ENCODE data around the gene DIAPH2.

The DIAPH2 gene

GRCh38 chrX:97168646-97169045 is 484.0 kb downstream of the DIAPH2 start:
- TF ChIP-seq, protein P1, sequence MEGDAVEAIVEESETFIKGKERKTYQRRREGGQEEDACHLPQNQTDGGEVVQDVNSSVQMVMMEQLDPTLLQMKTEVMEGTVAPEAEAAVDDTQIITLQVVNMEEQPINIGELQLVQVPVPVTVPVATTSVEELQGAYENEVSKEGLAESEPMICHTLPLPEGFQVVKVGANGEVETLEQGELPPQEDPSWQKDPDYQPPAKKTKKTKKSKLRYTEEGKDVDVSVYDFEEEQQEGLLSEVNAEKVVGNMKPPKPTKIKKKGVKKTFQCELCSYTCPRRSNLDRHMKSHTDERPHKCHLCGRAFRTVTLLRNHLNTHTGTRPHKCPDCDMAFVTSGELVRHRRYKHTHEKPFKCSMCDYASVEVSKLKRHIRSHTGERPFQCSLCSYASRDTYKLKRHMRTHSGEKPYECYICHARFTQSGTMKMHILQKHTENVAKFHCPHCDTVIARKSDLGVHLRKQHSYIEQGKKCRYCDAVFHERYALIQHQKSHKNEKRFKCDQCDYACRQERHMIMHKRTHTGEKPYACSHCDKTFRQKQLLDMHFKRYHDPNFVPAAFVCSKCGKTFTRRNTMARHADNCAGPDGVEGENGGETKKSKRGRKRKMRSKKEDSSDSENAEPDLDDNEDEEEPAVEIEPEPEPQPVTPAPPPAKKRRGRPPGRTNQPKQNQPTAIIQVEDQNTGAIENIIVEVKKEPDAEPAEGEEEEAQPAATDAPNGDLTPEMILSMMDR (IDR thresholded peaks at IDR 0.05; ENCODE audit: low read depth, low read length, missing control alignments), result no peak
- H3K4me3 ChIP-seq (replicated peaks; ENCODE audit: low read depth, low read length), result no peak overlapping the region
- no peak for DNase-seq (ENCODE audit: extremely low read depth, low read depth)

DNA sequence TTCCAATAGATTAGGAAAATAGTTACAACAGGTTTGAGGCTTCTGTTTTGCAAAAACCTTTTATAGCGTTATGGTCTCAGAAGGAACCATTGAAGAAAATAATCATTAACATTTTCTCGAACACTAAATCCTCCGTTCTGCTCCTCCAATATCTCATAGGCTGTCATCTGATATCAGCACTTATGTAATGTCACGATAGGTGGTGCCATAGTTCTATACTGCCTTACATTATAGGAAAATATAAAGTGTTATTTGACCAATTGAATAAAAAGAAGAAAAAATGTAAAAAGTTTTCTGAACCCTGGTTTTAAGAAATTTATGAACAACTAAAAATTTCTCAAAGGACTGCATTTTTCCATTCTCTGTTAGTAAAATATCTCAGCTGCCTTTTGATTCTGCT is 490.5 kb downstream of the DIAPH2 start:
- no peak overlapping the region for H3K4me3 ChIP-seq (replicated peaks; ENCODE audit: low read depth, low read length)
- TF ChIP-seq, protein P1 (IDR thresholded peaks at IDR 0.05; ENCODE audit: low read depth, low read length, missing control alignments), result no peak
- no peak for DNase-seq (ENCODE audit: extremely low read depth, low read depth)

DNA sequence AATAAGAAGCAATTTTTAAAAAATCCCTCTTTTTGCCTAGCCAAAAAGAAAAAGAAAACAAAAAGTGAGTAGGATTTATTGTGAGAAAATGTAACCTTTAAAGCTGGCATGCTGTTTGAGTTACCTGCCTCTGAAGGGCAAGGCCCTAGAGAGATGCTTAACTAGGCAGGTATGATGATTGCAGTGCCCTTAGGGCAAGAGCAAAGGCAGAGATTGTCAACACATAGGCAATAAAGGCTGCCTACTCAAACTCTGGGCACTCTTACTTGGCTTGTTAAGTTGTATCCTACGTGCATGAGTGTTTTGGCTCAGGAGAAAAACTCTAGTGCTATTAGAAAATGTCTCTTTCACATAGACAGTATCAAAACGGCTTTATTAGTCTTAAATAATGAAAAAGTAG is 505.0 kb downstream of the DIAPH2 start:
- DNase-seq (ENCODE audit: extremely low read depth, low read depth), result no peak
- no peak overlapping the region for H3K4me3 ChIP-seq (replicated peaks; ENCODE audit: low read depth, low read length)
- TF ChIP-seq, protein P1 (IDR thresholded peaks at IDR 0.05; ENCODE audit: low read depth, low read length, missing control alignments), result no peak

DNA sequence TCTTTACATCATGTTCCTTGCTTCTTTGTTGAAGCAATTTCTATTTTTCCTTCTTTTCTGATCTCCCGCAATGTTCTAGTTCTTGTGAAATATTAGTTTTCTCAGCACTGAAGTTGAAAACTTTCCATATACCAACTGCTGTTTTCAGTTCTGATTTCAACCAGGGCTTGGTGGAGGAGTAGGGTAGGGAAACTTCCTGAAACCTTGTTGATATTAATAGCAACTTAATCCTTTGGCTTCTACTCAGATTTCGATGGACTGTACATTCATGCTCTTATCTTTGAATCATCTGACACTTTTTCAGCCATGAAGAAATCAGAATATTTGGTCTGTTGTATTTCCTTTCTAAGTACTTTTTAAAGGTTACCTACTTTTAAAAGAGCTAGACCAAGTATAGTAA is 514.9 kb downstream of the DIAPH2 start:
- no peak for DNase-seq (ENCODE audit: extremely low read depth, low read depth)
- H3K4me3 ChIP-seq (replicated peaks; ENCODE audit: low read depth, low read length), result no peak overlapping the region
- TF ChIP-seq, protein P1 (IDR thresholded peaks at IDR 0.05; ENCODE audit: low read depth, low read length, missing control alignments), result no peak

- TF ChIP-seq, protein P1 (IDR thresholded peaks at IDR 0.05; ENCODE audit: low read depth, low read length, missing control alignments), result no peak
- DNase-seq (ENCODE audit: extremely low read depth, low read depth), result no peak
- H3K4me3 ChIP-seq (replicated peaks; ENCODE audit: low read depth, low read length), result no peak overlapping the region
Observed at GRCh38 chrX:97200454-97200853, 515.8 kb downstream of the DIAPH2 start.

GRCh38 chrX:97210501-97210900 is 525.9 kb downstream of the DIAPH2 start:
- H3K4me3 ChIP-seq (replicated peaks; ENCODE audit: low read depth, low read length), result no peak overlapping the region
- TF ChIP-seq, protein P1 (IDR thresholded peaks at IDR 0.05; ENCODE audit: low read depth, low read length, missing control alignments), result no peak
- DNase-seq (ENCODE audit: extremely low read depth, low read depth), result no peak

GRCh38 chrX:97211070-97211469 is 526.4 kb downstream of the DIAPH2 start:
- DNase-seq (ENCODE audit: extremely low read depth, low read depth), result no peak
- H3K4me3 ChIP-seq (replicated peaks; ENCODE audit: low read depth, low read length), result no peak overlapping the region
- TF ChIP-seq, protein P1 (IDR thresholded peaks at IDR 0.05; ENCODE audit: low read depth, low read length, missing control alignments), result no peak

Measured in HFF-Myc (cell line).